DMS153 treated with DMSO at 0.1 percent for 48 hours (cell line): ENCODE measurements around the gene ABCB8.

Experiments used
- DNase-seq: peaks from one replicate; lab custom pipeline; 2025; ENCODE audit not compliant: unreplicated experiment; lab: John Stamatoyannopoulos, UW

Gene ABCB8

GRCh38 chr7:151056666-151057505, 28.6 kb downstream of the ABCB8 start:
- DNase-seq, result no peak

- no peak for DNase-seq
These were observed 29.3 kb downstream of the ABCB8 start, which contains the start of gene CDK5 for GRCh38 chr7:151057506-151057988. TSS of gene CDK5 (minus strand) at chr7:151057897. CDS start at chr7:151057848, 49 bp downstream.

GRCh38 chr7:151057989-151058780, 29.9 kb downstream of the ABCB8 start:
- DNase-seq, result peak; percentile 98

GRCh38 chr7:151058781-151059366, 30.6 kb downstream of the ABCB8 start:
- DNase-seq, result no peak

- peak; percentile 50 for DNase-seq
These were observed 31.3 kb downstream of the ABCB8 start, which contains the start of gene SLC4A2 for GRCh38 chr7:151059367-151060112. TSS of gene SLC4A2 (plus strand) at chr7:151059589. CDS start at chr7:151061988, 2,399 bp downstream.

GRCh38 chr7:151060113-151060415, 31.8 kb downstream of the ABCB8 start:
- DNase-seq, result no peak

GRCh38 chr7:151060416-151061212, 32.4 kb downstream of the ABCB8 start:
- no peak for DNase-seq

- DNase-seq, result no peak
These were observed 33.2 kb downstream of the ABCB8 start for GRCh38 chr7:151061213-151062110.

GRCh38 chr7:151062111-151062398, 33.8 kb downstream of the ABCB8 start:
- no peak for DNase-seq

GRCh38 chr7:151062399-151063211, 34.4 kb downstream of the ABCB8 start:
- no peak for DNase-seq

GRCh38 chr7:151063212-151063561, 34.9 kb downstream of the ABCB8 start:
- no peak for DNase-seq

- DNase-seq, result no peak
These were observed 36.2 kb downstream of the ABCB8 start for GRCh38 chr7:151064454-151064853.

GRCh38 chr7:151064993-151065392, 36.7 kb downstream of the ABCB8 start:
- no peak for DNase-seq

GRCh38 chr7:151065516-151065915, 37.3 kb downstream of the ABCB8 start:
- no peak for DNase-seq

GRCh38 chr7:151066273-151066974, 38.2 kb downstream of the ABCB8 start:
- no peak for DNase-seq

GRCh38 chr7:151068069-151068773, 40.0 kb downstream of the ABCB8 start:
- DNase-seq, result no peak

- no peak for DNase-seq
These were observed 41.8 kb downstream of the ABCB8 start for GRCh38 chr7:151069841-151070573.
